ENCODE results near the gene TERT.
"Not testable (repeated sequence)": the region's sequence is repeated elsewhere in the genome, so short reads cannot be mapped to it uniquely, and the experiment has no call there.

The TERT gene

DNA sequence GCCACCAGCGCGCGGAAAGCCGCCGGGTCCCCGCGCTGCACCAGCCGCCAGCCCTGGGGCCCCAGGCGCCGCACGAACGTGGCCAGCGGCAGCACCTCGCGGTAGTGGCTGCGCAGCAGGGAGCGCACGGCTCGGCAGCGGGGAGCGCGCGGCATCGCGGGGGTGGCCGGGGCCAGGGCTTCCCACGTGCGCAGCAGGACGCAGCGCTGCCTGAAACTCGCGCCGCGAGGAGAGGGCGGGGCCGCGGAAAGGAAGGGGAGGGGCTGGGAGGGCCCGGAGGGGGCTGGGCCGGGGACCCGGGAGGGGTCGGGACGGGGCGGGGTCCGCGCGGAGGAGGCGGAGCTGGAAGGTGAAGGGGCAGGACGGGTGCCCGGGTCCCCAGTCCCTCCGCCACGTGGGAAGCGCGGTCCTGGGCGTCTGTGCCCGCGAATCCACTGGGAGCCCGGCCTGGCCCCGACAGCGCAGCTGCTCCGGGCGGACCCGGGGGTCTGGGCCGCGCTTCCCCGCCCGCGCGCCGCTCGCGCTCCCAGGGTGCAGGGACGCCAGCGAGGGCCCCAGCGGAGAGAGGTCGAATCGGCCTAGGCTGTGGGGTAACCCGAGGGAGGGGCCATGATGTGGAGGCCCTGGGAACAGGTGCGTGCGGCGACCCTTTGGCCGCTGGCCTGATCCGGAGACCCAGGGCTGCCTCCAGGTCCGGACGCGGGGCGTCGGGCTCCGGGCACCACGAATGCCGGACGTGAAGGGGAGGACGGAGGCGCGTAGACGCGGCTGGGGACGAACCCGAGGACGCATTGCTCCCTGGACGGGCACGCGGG is at the start of gene TERT:
TSS of gene TERT (minus strand) at position 234 of the 815 bp plus-strand sequence. CDS start at position 155, 79 bp downstream.
- Histone ChIP-seq H3K4me2 (ENCODE audit: low read depth, low read length, poor library complexity, severe bottlenecking) (peak within 1 kb of the TSS; percentile 67), H3K9ac (ENCODE audit: low read length) (peak within 1 kb of the TSS; percentile 63), H3K79me2 (ENCODE audit: insufficient read depth, low read length) (peaks cover 35% of the 10 kb centered on the region), H3K27me3 (ENCODE audit: low read length) (no peaks in the 10 kb centered on the region), H2AFZ (ENCODE audit: low read depth, low read length, severe bottlenecking) (no peak within 1 kb of the TSS), H4K20me1 (ENCODE audit: low read depth, low read length) (no peaks in the 10 kb centered on the region), H3K27ac (ENCODE audit: low read depth, low read length) (peak within 1 kb of the TSS; percentile 87), H3K4me3 (ENCODE audit: insufficient read depth, low read length, poor library complexity, severe bottlenecking) (peak within 1 kb of the TSS; percentile 53), H3K9me3 (ENCODE audit: insufficient read depth, low read length) (no peaks in the 10 kb centered on the region), H3K36me3 (ENCODE audit: low read length) (0 out of 2 replicates have a peak, but pooled peaks cover 6% of the 10 kb centered on the region), H3K9me2 (replicated peaks; ENCODE audit: insufficient read depth, low read length) (no peaks in the 10 kb centered on the region), H3F3A (ENCODE audit: insufficient read depth) (peaks cover 19% of the 10 kb centered on the region)
- TF ChIP-seq EZH2phosphoT487 (conservative IDR thresholded peaks at IDR 0.05; ENCODE audit: low read length) = no peak
- TF ChIP-seq, protein P1, sequence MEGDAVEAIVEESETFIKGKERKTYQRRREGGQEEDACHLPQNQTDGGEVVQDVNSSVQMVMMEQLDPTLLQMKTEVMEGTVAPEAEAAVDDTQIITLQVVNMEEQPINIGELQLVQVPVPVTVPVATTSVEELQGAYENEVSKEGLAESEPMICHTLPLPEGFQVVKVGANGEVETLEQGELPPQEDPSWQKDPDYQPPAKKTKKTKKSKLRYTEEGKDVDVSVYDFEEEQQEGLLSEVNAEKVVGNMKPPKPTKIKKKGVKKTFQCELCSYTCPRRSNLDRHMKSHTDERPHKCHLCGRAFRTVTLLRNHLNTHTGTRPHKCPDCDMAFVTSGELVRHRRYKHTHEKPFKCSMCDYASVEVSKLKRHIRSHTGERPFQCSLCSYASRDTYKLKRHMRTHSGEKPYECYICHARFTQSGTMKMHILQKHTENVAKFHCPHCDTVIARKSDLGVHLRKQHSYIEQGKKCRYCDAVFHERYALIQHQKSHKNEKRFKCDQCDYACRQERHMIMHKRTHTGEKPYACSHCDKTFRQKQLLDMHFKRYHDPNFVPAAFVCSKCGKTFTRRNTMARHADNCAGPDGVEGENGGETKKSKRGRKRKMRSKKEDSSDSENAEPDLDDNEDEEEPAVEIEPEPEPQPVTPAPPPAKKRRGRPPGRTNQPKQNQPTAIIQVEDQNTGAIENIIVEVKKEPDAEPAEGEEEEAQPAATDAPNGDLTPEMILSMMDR (IDR thresholded peaks at IDR 0.05; ENCODE audit: insufficient read depth, low read length, poor library complexity, severe bottlenecking) = no peak

DNA sequence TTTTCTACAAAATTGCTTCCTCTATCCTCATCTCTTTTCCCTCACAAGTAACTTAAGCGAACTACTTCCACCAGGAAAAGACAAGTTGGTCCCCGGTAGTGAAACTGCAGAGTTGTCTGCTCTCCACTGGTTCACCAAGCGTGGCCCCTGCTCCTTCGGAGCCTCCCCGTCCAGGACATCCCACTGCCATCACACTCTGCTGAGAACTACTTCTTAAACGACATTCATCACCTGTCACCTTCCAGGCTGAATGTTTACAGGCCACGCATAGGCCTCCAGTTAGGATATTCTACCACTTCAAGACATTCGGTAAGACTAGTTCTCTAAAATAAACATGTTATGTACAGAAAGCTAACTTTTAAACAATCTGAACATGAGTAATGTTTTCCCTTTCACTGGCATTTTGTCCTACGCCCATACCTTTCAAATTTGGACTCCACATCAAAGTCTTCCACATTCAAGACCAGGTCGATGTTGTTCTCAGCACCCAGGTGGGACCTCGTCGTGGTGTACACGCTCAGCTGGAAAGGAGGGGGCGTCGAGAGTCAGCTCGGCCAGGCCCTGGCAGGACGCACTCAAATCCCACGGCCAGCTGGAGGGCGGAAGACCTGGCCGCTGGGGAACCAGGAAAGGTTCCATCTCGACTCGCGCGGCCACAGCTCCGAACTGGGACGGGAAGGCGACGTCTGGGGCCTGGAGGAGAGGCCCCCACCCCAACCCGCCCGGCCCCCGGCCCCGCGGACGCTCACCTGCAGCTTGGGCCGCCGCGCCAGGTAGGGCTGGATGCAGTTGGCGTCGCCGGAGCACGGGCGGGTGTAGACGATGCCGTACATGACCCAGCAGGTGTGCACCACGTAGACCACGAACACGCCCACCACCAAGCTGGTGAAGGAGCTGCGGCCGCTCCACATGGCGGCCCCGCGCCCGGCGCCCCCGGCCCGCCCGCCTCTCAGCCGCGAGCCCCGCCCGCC is 49.3 kb upstream of the TERT start:
- Histone ChIP-seq H4K20me1 (ENCODE audit: low read depth, low read length) (no peaks in the 10 kb centered on the region), H3K36me3 (ENCODE audit: low read length) (peaks cover 6% of the 10 kb centered on the region; the same call in 1 of the 2 replicates), H3K9ac (ENCODE audit: low read length) (peak overlapping the region; percentile 75), H3K9me3 (ENCODE audit: insufficient read depth, low read length) (no peaks in the 10 kb centered on the region), H3K27ac (ENCODE audit: low read depth, low read length) (peak overlapping the region; percentile 90), H3K79me2 (ENCODE audit: insufficient read depth, low read length) (peaks cover 39% of the 10 kb centered on the region), H3K4me2 (ENCODE audit: low read depth, low read length, poor library complexity, severe bottlenecking) (peak overlapping the region; percentile 89), H3F3A (ENCODE audit: insufficient read depth) (peaks cover 28% of the 10 kb centered on the region), H3K4me3 (ENCODE audit: insufficient read depth, low read length, poor library complexity, severe bottlenecking) (peak overlapping the region; percentile 62), H3K9me2 (replicated peaks; ENCODE audit: insufficient read depth, low read length) (no peaks in the 10 kb centered on the region), H2AFZ (ENCODE audit: low read depth, low read length, severe bottlenecking) (no peak overlapping the region), H3K27me3 (ENCODE audit: low read length) (no peaks in the 10 kb centered on the region)
- TF ChIP-seq EZH2phosphoT487 (conservative IDR thresholded peaks at IDR 0.05; ENCODE audit: low read length) = no peak
- TF ChIP-seq, protein P1 (IDR thresholded peaks at IDR 0.05; ENCODE audit: insufficient read depth, low read length, poor library complexity, severe bottlenecking) = no peak

DNA sequence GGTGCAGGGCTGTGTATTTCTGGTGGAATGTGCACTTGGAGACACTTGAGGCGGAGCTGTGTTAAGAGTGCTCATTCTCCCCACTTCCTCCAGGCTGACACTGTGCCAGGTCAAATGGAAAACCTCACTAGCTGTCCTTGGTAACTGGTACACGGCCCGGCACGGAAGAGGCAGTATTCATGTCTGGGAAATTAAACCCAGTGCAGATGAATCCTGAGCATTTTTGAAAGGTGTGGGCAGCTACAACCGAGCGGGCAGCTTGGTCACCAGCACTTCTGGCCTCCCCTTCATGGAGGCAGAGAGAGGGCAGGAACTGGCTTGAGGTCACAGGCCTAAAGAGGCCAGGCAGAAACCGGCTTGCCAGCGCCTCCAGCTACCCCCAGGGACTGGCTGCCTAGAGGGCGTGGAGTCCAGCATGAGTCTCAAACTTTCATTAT is 48.5 kb upstream of the TERT start:
- no peaks in the 10 kb centered on the region for H3K9me3 ChIP-seq (ENCODE audit: insufficient read depth, low read length)
- H3K79me2 ChIP-seq (ENCODE audit: insufficient read depth, low read length) = peaks cover 40% of the 10 kb centered on the region
- no peaks in the 10 kb centered on the region for H4K20me1 ChIP-seq (ENCODE audit: low read depth, low read length)
- TF ChIP-seq EZH2phosphoT487 (conservative IDR thresholded peaks at IDR 0.05; ENCODE audit: low read length) = no peak
- TF ChIP-seq, protein P1 (IDR thresholded peaks at IDR 0.05; ENCODE audit: insufficient read depth, low read length, poor library complexity, severe bottlenecking) = no peak
- peak overlapping the region; percentile 62 for H3K4me3 ChIP-seq (ENCODE audit: insufficient read depth, low read length, poor library complexity, severe bottlenecking)
- peak overlapping the region; percentile 75 for H3K9ac ChIP-seq (ENCODE audit: low read length)
- peaks cover 6% of the 10 kb centered on the region for H3K36me3 ChIP-seq (ENCODE audit: low read length)
- H3K27me3 ChIP-seq (ENCODE audit: low read length) = no peaks in the 10 kb centered on the region
- H2AFZ ChIP-seq (ENCODE audit: low read depth, low read length, severe bottlenecking) = no peak overlapping the region
- H3K9me2 ChIP-seq (replicated peaks; ENCODE audit: insufficient read depth, low read length) = no peaks in the 10 kb centered on the region
- peaks cover 28% of the 10 kb centered on the region for H3F3A ChIP-seq (ENCODE audit: insufficient read depth)
- peak overlapping the region; percentile 89 for H3K4me2 ChIP-seq (ENCODE audit: low read depth, low read length, poor library complexity, severe bottlenecking)
- peak overlapping the region; percentile 90 for H3K27ac ChIP-seq (ENCODE audit: low read depth, low read length)

DNA sequence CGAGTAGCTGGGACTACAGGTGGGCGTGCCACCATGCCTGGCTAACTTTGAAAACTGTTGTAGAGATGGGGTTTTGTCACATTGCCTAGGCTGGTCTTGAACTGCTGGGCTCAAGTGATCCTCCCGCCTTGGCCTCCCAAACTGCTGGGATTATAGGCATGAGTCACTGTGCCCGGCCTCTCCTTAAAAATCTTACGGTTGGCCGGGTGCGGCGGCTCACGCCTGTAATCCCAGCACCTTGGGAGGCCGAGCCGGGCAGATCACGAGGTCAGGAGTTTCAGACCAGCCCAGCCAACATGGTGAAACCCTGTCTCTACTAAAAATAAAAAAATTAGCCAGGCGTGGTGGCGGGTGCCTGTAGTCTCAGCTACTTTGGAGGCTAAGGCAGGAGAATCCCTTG is 47.8 kb upstream of the TERT start:
- not testable (repeated sequence) for H3K9me3 ChIP-seq (ENCODE audit: insufficient read depth, low read length); H3K27me3 ChIP-seq (ENCODE audit: low read length); H3K36me3 ChIP-seq (ENCODE audit: low read length); H2AFZ ChIP-seq (ENCODE audit: low read depth, low read length, severe bottlenecking); H3K9me2 ChIP-seq (replicated peaks; ENCODE audit: insufficient read depth, low read length); H4K20me1 ChIP-seq (ENCODE audit: low read depth, low read length)
- Histone ChIP-seq H3K4me2 (ENCODE audit: low read depth, low read length, poor library complexity, severe bottlenecking) (peak overlapping the region; percentile 89), H3K4me3 (ENCODE audit: insufficient read depth, low read length, poor library complexity, severe bottlenecking) (peak overlapping the region; percentile 62), H3K9ac (ENCODE audit: low read length) (peak overlapping the region; percentile 75), H3K27ac (ENCODE audit: low read depth, low read length) (peak overlapping the region; percentile 90), H3K79me2 (ENCODE audit: insufficient read depth, low read length) (peaks cover 47% of the 10 kb centered on the region), H3F3A (ENCODE audit: insufficient read depth) (peaks cover 28% of the 10 kb centered on the region)
